ENCODE results near the gene WWOX.

DNA sequence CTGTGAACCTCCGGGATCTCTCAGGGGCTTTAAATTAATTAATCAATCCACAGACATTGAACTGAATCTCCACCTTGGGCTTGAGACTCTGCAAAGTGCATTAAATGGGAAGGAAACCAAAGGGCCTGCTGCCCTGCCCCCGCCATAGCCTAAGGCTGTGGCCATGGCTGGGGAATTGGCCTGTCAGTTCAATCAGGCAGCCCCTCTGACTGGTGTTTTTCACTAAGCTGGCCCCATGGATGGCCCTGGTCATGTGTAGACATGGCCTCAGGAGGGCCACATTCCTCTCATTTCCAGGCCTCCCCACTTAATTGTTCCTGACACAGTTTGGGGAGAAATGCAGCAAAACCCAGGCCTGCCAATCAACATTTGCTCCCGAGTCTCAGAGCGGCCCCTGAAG, 499.8 kb downstream of the WWOX start:
- TF ChIP-seq, protein P1, sequence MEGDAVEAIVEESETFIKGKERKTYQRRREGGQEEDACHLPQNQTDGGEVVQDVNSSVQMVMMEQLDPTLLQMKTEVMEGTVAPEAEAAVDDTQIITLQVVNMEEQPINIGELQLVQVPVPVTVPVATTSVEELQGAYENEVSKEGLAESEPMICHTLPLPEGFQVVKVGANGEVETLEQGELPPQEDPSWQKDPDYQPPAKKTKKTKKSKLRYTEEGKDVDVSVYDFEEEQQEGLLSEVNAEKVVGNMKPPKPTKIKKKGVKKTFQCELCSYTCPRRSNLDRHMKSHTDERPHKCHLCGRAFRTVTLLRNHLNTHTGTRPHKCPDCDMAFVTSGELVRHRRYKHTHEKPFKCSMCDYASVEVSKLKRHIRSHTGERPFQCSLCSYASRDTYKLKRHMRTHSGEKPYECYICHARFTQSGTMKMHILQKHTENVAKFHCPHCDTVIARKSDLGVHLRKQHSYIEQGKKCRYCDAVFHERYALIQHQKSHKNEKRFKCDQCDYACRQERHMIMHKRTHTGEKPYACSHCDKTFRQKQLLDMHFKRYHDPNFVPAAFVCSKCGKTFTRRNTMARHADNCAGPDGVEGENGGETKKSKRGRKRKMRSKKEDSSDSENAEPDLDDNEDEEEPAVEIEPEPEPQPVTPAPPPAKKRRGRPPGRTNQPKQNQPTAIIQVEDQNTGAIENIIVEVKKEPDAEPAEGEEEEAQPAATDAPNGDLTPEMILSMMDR (IDR thresholded peaks at IDR 0.05), result no peak
- no peak for TF ChIP-seq EZH2 (IDR thresholded peaks at IDR 0.05; ENCODE audit: borderline replicate concordance, insufficient read depth, low read depth, low read length, poor library complexity, severe bottlenecking)
